Measurements from ENCODE around the gene PPP1R18.

DNA sequence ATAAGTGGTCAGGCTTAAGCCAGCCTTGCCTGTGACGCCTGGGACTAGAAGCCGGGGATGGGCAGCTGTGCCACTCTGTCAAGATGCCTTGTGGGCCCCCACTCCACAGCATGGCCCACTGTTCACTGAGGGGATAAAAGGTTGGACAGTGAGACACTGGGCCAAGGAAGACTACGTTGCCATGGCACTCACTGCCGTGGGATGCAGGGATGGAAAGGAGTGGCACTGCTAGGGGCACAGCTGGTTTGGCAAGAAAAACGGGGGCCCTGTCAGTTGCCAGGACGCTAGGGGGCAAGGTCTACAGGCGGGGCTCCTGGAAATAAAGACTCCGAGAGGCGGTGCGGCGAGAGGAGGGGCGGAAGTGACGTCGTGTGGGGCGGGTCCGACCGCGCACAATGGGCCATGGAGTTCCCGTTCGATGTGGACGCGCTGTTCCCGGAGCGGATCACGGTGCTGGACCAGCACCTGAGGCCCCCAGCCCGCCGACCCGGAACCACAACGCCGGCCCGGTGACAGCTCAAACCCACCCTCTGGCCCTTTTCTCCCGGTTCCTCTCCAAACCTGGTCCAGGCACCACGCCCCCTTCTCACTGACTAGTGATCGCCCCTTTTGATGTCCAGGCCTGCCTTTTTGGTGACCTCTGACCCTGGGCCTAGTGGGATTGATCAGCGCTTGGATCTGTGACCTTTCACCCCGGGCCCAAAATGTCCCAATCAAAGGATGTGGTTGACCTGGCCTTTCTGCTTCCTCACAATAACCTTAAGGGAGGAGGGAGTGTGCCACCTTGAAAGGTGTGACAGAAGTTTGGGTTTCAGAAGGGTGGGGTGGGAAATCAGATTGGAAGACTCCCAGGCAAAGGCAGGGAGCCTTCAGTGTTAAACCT, 59.7 kb downstream of the PPP1R18 start, which contains the start of gene ATAT1:
- TF ChIP-seq, protein P1, sequence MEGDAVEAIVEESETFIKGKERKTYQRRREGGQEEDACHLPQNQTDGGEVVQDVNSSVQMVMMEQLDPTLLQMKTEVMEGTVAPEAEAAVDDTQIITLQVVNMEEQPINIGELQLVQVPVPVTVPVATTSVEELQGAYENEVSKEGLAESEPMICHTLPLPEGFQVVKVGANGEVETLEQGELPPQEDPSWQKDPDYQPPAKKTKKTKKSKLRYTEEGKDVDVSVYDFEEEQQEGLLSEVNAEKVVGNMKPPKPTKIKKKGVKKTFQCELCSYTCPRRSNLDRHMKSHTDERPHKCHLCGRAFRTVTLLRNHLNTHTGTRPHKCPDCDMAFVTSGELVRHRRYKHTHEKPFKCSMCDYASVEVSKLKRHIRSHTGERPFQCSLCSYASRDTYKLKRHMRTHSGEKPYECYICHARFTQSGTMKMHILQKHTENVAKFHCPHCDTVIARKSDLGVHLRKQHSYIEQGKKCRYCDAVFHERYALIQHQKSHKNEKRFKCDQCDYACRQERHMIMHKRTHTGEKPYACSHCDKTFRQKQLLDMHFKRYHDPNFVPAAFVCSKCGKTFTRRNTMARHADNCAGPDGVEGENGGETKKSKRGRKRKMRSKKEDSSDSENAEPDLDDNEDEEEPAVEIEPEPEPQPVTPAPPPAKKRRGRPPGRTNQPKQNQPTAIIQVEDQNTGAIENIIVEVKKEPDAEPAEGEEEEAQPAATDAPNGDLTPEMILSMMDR (IDR thresholded peaks at IDR 0.05), result peak; percentile 37 to 61 (median 50)
- TF ChIP-seq POLR2A (IDR thresholded peaks at IDR 0.05), result peak; percentile 17 to 57

All from uterus (tissue), 2 donors.